ENCODE results near the gene CD2BP2. TPM values are rescaled to one million over a fixed set of nuclear protein-coding genes. Genes with fewer than 3 reads are reported as not detected.

Gene CD2BP2
- total and polyA plus RNA-seq, 2 of the 13 experiments (the other 11 are each of a cell fraction or from before 2014, with no cell fraction given): 24.9 to 54.6 TPM

DNA sequence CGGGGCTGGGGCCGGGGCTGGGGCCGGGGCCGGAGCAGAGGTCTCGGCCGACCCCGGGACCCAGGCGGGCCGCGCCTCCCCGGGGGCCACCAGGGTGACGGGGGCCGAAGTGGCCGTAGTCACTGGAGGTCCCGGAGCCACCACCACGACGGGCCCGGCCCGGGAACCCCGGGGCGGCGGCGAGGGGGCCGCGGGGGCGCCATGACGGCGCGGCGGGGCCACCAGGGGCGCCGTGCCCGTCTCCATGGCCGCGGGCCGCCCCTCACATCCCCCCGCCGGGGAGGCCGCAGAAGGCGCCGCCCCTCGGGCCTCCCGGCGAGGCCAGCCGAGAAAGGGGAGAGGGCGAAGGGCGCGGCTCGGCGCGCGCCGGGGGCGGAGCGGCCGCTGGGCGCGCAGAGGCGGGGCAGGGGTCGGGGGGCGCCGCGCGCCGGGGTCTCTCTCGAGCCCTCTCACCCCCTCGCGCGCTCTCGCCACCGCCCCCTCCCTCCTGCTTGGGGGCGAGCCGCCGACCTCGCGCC lies 14.9 kb upstream of the CD2BP2 start:
- ChIA-PET CTCF (ENCODE audit: low intra/inter-chr PET ratio, low total read pairs) (interaction anchor here (1.4 kb wide), 1 partner anchor 39 kb away, joined by 3 read pairs; no protein-coding TSS in a partner anchor), POLR2A (interaction anchor here (0.8 to 4.7 kb wide), 13 partner anchors 13 to 378 kb away, joined by 3 to 94 read pairs (median 9); partner anchors contain the start of genes ALDOA, CD2BP2, PHKG2 and ZNF48)
- no TSS peak for BruUV-seq (replicated peaks)
- FAIRE-seq (no peak), ATAC-seq (peak; percentile 4), DNase-seq (ENCODE audit: low spot score) (no peak)
- H4K20me1 ChIP-seq (ENCODE audit: insufficient read depth, low read length): peaks cover 20% of the 10 kb centered on the region; the same call in 1 of the 2 replicates
- 0% methylated on average over 5 of the region's 76 CpGs for WGBS (ENCODE audit: low lambda C conversion rate)
- H2AFZ ChIP-seq (ENCODE audit: low read length): no peak overlapping the region
- peak overlapping the region; percentile 51 for H3K27ac ChIP-seq (ENCODE audit: extremely low read length, insufficient read depth, low read length)
- peaks cover 45% of the 10 kb centered on the region for H3K4me1 ChIP-seq (ENCODE audit: insufficient read depth, low read length)
- H3K4me3 ChIP-seq (replicated peaks in 1 of 3; ENCODE audit: insufficient read depth in 1 of 3, low read depth in 2 of 3, low read length in 3 of 3): peak overlapping the region; percentile 80 to 90 (median 86)
- H3K79me2 ChIP-seq (ENCODE audit: insufficient read depth, low read length): peaks cover 37% of the 10 kb centered on the region
- in situ Hi-C loops (cut with HindIII; ENCODE audit: extremely low pct_ligation_motif_present, low pct_unique_long_range_greater_than_20kb) (no loop called here), intact Hi-C loops (cut with micrococcal nuclease; ENCODE audit: unreplicated experiment) (loop anchor here (1.0 kb wide), 1 partner anchor 37 kb away; the partner anchor contains the start of gene ZNF771)
- no peaks in the 10 kb centered on the region; a peak in 1 of 5 replicates for H3K27me3 ChIP-seq (ENCODE audit: control insufficient read depth in 1 of 2, insufficient read depth in 2 of 2, low read length in 2 of 2)
- peaks cover 3 to 9% of the 10 kb centered on the region in 2 experiments; a peak in 3 of 5 replicates for H3K36me3 ChIP-seq (replicated peaks in 1 of 2; ENCODE audit: control insufficient read depth in 1 of 2, insufficient read depth in 2 of 2, low read length in 2 of 2)
- peak overlapping the region; percentile 91; the same call in 1 of the 2 replicates for H3K4me2 ChIP-seq (ENCODE audit: low read depth, low read length)
- H3K9me3 ChIP-seq (ENCODE audit: low read length): no peaks in the 10 kb centered on the region
- peak overlapping the region; percentile 75; the same call in 1 of the 2 replicates for H3K9ac ChIP-seq (ENCODE audit: insufficient read depth, low read depth, low read length)
- TF ChIP-seq CBX1 (IDR thresholded peaks at IDR 0.05; ENCODE audit: low read depth) (peak; percentile 6), RAD21 (CRISPR knock-in tag; IDR thresholded peaks at IDR 0.05) (peak; percentile 75), ZNF329 (CRISPR knock-in tag; IDR thresholded peaks at IDR 0.05; ENCODE audit: low read depth) (no peak), HOXA3 (CRISPR knock-in tag; IDR thresholded peaks at IDR 0.05) (peak; percentile 63; the same call in 1 of the 2 replicates), ZBTB2 (CRISPR knock-in tag; IDR thresholded peaks at IDR 0.05; ENCODE audit: low read depth) (peak; percentile 84), HNRNPLL (IDR thresholded peaks at IDR 0.05; ENCODE audit: low read depth, low read length, poor library complexity, severe bottlenecking) (no peak), SMAD1 (CRISPR knock-in tag; IDR thresholded peaks at IDR 0.05; ENCODE audit: borderline replicate concordance, low read depth) (0 out of 2 replicates have a peak, but pooled peaks have one; percentile 35), MAZ (IDR thresholded peaks at IDR 0.05; ENCODE audit: borderline replicate concordance, low read depth, low read length) (peak; percentile 98), MAZ (CRISPR knock-in tag; IDR thresholded peaks at IDR 0.05; ENCODE audit: low read depth) (0 out of 2 replicates have a peak, but pooled peaks have one; percentile 37), KLF11 (CRISPR knock-in tag; IDR thresholded peaks at IDR 0.05) (no peak), RFX1 (IDR thresholded peaks at IDR 0.05) (0 out of 2 replicates have a peak, but pooled peaks have one; percentile 19), NFYC (CRISPR knock-in tag; IDR thresholded peaks at IDR 0.05) (no peak)
- TF ChIP-seq, protein P1, sequence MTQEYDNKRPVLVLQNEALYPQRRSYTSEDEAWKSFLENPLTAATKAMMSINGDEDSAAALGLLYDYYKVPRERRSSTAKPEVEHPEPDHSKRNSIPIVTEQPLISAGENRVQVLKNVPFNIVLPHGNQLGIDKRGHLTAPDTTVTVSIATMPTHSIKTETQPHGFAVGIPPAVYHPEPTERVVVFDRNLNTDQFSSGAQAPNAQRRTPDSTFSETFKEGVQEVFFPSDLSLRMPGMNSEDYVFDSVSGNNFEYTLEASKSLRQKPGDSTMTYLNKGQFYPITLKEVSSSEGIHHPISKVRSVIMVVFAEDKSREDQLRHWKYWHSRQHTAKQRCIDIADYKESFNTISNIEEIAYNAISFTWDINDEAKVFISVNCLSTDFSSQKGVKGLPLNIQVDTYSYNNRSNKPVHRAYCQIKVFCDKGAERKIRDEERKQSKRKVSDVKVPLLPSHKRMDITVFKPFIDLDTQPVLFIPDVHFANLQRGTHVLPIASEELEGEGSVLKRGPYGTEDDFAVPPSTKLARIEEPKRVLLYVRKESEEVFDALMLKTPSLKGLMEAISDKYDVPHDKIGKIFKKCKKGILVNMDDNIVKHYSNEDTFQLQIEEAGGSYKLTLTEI (CRISPR knock-in tag; conservative IDR thresholded peaks at IDR 0.05): no peak
- TF ChIP-seq, protein P2, sequence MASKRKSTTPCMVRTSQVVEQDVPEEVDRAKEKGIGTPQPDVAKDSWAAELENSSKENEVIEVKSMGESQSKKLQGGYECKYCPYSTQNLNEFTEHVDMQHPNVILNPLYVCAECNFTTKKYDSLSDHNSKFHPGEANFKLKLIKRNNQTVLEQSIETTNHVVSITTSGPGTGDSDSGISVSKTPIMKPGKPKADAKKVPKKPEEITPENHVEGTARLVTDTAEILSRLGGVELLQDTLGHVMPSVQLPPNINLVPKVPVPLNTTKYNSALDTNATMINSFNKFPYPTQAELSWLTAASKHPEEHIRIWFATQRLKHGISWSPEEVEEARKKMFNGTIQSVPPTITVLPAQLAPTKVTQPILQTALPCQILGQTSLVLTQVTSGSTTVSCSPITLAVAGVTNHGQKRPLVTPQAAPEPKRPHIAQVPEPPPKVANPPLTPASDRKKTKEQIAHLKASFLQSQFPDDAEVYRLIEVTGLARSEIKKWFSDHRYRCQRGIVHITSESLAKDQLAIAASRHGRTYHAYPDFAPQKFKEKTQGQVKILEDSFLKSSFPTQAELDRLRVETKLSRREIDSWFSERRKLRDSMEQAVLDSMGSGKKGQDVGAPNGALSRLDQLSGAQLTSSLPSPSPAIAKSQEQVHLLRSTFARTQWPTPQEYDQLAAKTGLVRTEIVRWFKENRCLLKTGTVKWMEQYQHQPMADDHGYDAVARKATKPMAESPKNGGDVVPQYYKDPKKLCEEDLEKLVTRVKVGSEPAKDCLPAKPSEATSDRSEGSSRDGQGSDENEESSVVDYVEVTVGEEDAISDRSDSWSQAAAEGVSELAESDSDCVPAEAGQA (IDR thresholded peaks at IDR 0.05; ENCODE audit: low read depth): no peak; the same call in 1 of the 2 replicates
- TF ChIP-seq, protein P2 (CRISPR knock-in tag; IDR thresholded peaks at IDR 0.05; ENCODE audit: borderline replicate concordance): 0 out of 2 replicates have a peak, but pooled peaks have one; percentile 25
